GM18867 (cell line): ENCODE data around the gene GIPC3.
"Not testable (repeated sequence)": the region's sequence is repeated elsewhere in the genome, so short reads cannot be mapped to it uniquely, and the experiment has no call there.

Experiments
- ATAC-seq: cut with Tn5 transposase; IDR thresholded peaks from one replicate; pipeline ENCODE4 v1.9.1; 2021; ENCODE audit warnings: mild to moderate bottlenecking, moderate library complexity; ENCODE audit not compliant: unreplicated experiment

Gene GIPC3

DNA sequence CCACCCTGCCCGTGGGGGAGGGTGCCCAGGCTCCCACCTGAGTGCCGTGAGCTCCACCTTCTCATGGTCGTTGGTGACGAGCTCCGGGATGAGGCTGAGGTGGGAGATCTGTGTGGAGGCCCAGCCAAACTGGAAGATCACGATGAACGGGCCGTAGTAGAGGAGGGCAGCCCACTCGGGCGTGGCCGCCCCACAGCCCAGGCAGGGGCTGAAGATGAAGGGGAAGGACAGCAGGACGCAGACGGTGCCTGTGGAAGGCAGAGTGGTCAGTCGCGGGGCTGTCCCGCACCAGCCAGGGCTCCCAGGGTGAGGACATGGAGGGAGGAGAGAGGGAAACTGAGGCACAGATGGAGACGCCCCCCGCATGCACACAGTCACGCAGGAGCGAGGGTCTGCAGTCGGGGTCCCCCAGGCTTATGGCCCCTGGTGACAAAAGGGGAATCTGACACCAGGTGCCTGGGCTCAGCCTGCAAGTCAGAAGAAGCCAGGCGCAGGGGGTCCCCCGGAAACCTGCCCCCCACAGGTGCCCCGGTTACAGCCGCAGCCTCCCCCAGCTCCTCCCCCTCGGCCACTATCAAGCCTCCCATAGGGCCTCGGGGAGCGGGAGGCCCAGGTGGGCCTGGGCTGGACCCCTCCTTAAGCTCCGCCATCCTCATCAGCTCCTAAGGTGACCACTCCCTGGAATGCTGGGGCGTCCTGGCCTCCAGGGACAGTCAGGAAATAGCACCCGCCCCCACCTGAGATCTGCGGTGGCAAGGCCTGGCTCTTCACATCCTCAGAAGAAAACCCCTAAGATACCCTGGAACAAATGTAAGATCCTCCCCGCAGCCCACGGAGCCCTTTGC, 34.1 kb upstream of the GIPC3 start:
- ATAC-seq = no peak

DNA sequence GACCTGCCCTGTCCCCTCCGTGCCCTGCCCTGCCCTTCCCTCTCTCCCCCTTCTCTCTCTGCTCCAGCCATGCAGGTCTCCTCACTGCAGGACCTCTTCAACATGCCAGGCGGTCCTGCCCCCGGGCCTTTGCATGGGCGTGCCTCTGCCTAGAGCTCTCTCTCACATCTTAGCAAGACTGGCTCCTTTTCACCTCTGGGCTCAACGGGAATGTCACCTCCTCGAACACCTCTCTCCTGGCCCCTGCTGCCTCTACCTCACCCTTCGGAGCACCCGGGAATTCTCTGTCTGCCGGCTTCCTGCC, 33.5 kb upstream of the GIPC3 start:
- no peak for ATAC-seq

DNA sequence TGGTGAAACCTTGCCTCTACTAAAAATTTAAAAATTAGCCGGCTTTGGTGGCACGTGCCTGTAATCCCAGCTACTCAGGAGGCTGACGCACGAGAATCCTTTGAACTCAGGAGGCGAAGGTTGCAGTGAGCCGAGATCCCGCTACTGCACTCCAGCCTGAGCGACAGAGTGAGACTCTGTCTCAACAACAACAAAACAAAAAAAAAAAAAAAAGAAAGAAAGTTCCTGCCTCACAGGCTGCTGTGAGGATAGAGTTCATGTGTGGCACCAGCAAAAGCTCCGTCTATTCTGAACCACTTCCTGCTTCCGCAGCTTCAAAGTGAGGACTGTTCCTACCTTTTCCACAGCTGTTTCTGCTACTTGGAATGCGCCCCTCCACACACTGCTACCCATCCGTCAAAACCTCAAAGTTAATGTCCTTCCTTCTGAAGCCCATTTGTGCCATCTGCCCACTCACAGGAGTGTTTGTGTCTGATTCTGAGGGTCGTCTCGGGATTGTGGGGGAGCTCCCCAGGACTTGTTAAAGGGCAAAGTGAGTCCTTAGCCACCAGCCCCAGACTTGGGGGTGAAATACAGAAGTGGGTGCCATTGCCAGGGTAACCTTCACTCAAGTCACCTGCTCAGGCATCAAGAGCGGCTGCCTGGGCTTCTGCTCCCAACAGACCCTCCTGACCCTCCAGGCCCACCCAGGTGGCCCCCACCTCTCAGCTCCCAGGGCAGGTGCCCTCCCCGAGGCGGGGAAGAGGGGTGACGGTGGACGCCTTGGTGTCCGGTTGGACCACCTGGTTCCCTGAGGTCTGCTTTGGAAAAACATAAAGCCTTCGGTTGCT, 30.8 kb upstream of the GIPC3 start:
- ATAC-seq = no peak

DNA sequence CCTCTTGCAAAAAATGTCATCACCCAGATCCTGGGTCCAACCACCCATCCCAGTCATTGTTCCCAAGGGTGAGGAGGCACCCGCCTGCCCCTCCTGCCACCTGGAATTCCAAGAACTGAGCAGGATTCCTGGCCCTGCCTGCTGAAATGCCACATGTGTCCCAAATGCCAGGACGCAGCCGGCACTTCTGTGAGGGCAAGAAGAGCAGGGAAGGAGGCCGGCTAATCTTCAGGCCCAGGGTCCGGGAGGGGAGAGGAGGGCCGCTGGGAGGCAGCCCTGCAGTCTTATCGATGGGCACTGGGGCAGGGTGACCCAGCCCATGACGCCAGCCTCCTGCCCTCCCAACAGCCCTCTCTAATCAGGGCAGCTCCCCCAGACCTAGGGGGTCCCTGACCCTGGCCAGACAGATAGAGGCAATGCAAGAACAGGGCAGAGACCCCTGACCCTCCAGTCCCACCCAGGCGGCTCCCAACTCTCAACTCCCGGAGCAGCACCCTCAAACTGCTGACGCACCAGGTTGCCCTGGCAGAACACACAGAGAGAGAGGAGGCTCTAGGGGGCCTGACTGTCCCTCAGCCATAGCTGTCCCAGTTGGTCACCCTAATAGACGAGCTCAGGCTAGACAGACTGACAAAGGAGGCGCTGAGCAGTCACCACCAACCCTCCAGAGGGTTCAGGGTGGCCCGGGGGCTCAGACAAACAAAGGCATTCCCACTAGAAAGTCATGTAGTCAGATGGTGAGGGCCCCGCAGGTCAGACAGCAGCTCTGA, 29.4 kb upstream of the GIPC3 start:
- no peak for ATAC-seq

DNA sequence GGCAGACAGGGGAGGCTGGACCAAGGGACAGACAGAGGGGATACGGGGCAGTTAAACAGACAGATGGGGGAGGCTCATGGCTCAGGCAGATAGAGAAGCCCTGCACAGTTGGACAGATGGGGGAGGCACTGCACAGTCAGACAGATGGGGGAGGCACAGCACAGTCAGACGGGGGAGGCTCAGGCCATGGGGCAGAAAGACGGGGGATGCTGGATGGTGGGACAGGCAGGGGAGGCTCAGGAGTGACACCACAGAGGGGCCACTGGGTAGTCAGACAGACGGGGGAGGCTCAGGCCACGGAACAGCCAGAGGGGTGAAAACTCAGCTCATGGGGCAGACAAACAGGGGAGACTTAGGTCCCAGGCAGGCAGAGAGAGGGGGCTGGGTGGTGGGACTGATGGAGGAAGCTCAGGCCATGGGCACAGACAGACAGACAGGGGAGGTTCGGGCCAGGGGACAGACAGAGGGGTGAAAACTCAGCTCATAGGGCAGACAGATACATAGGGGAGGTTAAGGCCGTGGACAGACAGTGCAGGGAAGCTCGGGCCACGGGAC, 28.8 kb upstream of the GIPC3 start:
- no peak for ATAC-seq

DNA sequence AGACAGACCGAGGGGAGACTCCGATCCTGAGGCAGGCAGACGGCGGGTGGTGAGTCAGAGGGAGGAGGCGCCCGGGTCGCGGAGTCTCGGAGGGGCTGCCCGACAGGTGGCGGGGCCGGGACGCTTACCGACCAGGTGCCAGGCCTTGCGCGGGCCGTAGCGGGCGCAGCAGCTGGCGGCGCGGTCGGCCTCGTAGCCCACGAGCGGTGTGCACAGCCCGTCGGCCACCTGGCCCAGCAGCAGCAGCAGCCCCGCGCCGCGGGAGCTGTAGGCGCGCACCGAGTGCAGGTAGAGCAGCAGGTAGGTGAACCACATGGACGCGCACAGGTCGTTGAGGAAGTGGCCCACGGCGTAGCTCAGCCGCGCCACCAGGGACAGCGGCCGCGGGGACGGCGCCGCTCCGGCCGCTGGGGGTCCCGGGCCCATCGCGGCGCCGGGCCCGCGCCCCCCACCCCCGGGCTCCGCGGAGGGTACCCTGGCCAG, 28.3 kb upstream of the GIPC3 start:
- ATAC-seq = no peak

DNA sequence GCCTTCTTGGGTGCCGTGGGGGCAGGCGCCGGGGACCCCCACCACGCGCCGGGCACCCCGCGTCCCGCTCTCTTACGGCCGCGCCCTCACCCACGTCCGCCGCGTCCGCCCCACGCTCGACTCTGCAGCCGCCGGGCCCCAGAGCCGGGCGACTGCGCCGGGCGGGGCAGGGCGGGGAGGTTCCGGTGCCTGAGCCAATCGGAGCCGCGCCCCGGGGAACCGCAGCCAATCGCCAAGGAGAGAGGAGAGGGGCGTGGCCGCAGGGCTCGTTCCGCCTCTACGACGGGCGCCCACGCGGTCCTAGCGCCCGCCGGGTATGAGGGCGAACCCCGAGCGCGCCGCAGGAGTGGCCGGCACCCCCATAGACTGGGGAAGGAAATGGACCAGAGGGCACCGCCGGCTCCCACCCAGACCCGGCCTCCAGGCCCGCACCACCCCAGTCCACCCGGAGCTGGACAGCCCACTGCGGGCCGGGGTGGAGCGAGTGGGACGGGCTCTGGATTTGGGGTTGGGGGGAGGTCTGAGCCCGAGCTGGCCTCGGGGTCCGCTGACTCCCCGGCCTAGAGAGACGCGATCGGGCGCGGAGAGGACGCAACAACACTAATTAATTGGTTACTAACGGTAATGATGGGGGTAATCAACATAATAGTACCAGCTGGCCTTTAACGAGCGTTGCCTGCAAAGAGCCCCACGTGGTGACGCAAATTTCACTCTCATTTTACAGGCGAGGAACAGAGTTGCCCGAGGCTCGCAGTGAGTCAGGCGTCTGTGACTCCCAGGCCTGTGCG, 27.6 kb upstream of the GIPC3 start, which contains the start of gene MFSD12:
Gene MFSD12 (minus strand): TSS at position 126 of the 788 bp plus-strand sequence. CDS start 183 bp downstream, outside the sequence.
- peak; percentile 79 for ATAC-seq

DNA sequence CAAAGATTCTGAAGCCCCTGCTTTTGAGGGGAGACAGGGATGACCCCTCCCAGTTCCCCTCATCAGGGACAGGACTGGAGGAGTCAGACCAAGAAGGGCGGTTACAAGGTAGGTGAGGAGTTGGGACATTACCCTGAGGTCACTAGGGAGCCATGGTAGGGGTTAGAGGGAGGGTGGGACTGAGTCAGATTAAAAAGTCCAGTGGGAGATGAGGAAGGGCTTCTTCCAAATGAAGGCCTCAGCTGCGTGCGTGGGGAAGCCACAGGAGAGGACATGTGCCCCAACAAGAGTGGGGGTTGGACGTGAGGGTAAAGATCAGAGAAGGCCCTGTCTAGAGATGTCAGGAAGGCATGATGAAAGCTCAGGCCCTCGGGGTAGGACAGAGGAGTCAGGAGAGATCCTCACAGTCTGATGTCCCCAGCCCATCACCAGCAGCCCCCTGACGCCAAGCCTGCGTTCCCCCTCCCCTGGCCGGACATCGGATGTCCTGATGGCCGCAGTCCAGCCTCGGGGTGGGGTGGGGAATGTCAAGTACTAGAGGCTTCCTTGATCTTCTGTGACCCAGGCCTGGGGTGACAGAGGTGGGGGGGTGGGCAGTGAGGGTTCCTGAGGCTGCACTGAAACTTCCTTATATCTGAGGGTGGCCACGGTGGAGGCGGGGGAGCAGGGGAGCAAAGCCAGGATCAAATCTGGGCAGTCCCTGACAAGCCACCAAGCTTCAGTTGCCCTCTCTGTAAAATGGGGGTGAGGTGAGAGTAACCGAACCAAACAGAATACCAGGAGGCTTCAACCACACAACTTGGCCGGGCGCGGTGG, 21.4 kb upstream of the GIPC3 start:
- no peak for ATAC-seq

DNA sequence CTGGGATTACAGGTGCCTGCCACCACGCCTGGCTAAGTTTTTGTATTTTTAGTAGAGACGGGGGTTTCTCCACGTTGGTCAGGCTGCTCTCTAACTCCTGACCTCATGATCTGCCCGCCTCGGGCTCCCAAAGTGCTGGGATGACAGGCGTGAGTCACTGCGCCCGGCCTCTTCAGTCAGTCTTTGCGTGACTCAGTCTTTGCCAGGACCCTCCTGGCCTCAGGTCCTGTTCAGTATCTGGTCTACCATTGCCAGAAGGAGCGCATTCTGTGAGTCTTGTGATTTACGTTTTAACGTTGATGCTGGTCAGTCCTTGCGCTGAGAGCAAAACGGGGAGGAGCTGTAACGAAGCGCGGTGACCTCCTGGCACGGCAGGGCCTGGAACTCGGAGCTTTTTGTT, 20.1 kb upstream of the GIPC3 start:
- no peak for ATAC-seq

DNA sequence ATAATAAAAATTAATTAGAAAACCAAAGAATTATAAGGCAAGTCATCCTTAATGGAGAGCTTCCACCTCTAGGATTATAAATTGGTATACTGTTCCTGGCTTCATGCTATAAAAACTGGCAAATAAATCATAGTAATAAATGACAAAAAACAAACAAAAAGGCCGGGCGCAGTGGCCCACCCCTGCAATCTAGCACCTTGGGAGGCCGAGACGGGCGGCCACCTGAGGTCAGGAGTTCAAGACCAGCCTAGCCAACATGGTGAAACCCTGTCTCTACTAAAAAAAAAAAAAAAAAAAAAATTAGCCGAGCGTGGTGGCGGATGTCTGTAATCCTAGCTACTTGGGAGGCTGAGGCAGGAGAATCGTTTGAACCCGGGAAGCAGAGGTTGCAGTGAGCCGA, 15.2 kb upstream of the GIPC3 start:
- not testable (repeated sequence) for ATAC-seq

DNA sequence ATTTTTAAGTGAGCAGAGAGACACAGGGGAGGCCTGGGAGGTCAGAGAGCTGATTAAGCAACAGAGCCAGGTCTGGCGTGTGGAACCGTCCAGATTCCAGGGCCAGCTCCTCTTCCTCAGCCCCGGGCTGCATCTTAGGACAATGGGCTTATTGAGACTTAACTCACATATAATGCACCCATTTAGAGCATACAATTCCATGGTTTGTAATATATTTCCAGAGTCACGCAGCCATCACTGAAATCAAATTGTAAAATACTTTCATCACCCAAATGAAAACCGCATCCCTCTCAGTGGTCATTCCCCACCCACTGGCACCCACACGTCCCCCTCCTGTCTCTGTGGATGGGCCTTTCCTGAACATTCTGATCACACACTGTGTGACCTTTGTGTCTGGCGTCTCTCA, 14.7 kb upstream of the GIPC3 start:
- ATAC-seq = no peak

DNA sequence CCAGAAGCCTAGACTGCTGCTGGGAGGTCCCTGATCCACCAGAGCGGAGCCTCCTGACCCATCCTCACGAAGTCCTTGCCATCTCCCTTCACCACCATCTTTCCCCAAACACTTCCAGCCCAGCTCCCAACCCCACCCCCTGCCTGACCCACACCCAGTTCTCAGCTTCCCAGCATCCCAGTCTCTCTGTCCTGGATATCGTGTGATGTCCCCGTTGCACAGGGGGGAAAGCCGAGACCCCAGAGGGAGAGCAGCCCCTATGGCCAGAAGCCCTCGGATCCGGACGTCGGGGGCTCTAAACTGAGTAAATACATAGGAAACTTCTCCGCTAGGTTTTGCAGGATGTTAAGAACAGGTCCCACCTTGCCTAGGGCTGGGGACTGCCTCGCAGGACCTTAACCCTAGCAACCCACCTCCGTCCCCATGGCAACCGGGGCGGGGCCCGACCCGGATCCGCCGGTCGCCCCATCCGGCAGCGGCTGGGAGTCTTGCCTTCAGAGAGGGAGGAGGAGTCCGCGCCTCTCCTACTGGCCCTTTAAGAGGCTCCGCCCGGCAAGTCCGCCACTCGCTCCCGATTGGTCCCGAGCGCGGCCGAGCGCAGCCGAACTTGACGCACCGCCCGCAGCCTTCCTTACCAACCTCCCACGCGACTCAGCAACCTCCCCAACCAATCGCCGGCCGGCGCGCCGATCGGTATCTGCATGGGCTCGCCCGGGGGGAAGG, 13.0 kb upstream of the GIPC3 start:
- peak; percentile 84 for ATAC-seq

DNA sequence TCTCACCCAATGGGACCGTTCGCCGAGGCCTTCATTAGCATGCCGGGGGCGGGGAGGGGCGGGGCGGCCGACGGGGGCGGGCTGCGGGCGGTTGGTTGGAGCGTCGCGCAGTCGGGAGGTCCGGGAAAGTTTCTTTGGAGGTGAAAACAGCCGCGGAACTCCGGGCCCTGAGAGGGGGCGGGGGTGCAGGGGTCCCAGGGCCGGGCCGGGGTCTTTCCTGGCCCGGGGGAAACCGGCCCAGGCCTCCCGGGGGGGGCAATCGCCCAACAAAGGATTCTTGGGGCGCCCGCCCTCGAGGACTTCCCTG, 12.5 kb upstream of the GIPC3 start, which contains the start of gene HMG20B:
Gene HMG20B (plus strand): TSS at position 90 of the 307 bp plus-strand sequence. CDS start 366 bp downstream, outside the sequence.
- no peak for ATAC-seq

DNA sequence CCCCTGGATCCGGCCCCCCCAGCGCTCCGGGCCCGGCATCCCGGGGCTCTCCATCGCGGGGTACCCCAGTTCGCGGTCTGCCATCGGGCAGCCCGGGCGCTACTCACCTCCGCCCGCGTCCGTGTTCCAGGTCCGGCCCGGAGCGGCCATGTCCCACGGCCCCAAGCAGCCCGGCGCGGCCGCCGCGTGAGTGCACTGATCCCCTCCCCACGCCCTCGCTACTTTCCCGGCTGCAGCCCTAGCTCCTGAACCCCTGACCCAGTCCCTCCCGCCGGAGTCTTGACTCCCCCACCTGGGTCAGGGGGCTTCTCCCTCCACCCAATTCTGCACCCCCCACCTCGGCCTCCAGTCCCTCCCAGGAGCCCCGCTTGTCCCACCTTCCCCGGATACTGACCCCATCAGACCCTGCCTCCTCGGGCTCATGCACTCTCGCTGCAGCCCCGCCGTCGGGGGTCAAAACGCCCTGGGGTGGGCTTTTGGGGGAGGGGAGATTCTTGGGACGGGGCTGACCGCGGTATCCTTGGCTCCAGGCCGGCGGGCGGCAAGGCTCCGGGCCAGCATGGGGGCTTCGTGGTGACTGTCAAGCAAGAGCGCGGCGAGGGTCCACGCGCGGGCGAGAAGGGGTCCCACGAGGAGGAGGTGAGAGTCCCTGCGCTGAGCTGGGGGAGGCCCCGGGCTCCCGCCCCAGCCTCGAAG, 12.0 kb upstream of the GIPC3 start:
- ATAC-seq = peak; percentile 4

DNA sequence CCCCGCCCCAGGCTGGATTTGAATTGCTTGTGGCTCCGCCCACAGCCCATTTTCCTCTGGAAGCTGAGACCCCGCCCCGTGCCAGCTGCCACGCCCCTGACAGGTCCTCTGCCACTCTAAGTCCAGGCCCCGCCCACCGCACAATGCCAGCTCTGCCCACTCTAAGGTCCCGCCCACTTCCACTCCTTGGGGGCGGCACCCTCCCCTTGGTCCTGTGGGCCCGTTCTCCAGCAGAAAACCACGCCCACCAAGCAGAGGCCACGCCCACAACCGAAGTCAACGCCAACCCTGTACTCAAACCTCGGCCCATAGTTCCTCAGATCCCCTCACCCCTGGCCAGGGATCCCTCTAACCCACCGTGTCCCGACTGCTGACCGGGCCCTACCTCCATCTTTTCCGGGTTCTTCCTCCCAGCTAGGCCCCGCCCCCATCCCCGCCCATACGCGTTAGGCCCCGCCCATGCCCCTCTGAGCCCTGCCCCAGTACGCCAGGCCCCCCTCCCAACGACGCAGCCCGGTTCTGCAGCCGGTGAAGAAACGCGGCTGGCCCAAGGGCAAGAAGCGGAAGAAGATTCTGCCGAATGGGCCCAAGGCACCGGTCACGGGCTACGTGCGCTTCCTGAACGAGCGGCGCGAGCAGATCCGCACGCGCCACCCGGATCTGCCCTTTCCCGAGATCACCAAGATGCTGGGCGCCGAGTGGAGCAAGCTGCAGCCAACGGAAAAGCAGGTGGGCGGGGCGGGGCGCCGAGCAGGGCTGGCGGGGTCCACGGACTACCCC, 11.2 kb upstream of the GIPC3 start:
- ATAC-seq = peak; percentile 34

DNA sequence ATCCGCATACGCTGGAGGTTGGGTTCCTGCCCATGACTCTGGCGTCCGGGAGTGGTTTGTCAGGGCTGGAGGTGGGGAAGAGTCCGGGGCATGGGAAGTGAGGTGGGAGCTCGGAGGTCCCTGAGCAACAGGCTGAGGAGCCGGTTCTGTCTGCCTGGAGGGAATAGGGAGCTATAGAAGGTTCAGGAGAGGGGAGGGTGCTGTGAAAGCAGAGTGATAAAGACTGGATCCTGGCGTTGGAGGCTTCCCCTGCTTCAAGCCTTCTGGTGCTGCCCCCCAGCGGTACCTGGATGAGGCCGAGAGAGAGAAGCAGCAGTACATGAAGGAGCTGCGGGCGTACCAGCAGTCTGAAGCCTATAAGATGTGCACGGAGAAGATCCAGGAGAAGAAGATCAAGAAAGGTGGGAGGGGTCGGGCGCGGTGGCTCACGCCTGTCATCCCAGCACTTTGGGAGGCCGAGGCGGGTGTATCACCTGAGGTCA, 10.0 kb upstream of the GIPC3 start:
- ATAC-seq = no peak
